K562 (cell line): ENCODE results near the gene PEPD. TPM values are rescaled to one million over a fixed set of nuclear protein-coding genes. Genes with fewer than 3 reads are reported as not detected.

ENCODE experiments used
- ATAC-seq: fragments of 200-7000 bp; cut with Tn5 transposase; 3 replicates; pipeline ENCODE4 v1.9.1; 2020; ENCODE audit warnings: moderate library complexity
- BruUV-seq: library from RNA; stranded (reverse); fragments of 400-500 nt; replicated peaks from 2 replicates; lab custom pipeline; 2021; lab: Mats Ljungman, UMichigan
- CTCF ChIA-PET: fragments of 300-600 bp; formaldehyde crosslinking; extraction: SDS; loops from one replicate; lab custom pipeline; 2021; ENCODE audit warnings: low intra/inter-chr PET ratio; lab: Yijun Ruan, JAX
- POLR2A ChIA-PET: fragments of 300-600, 350-650 bp; sonication (Branson Sonifier 250); formaldehyde crosslinking; extraction: SDS; loops from one replicate; lab custom pipeline; 2021; ENCODE audit warnings: antibody characterized with exemption, inconsistent platforms; lab: Yijun Ruan, JAX
- DNase-seq, 4 experiments: peaks; one replicate each; pipeline versions ENCODE4 v3.0.0 to v3.0.0-alpha.2; 2011 to 2018; ENCODE audit warnings: low spot score in 3 of 4, mixed read lengths in 3 of 4; ENCODE audit errors: extremely low read depth in 1 of 4
- FAIRE-seq: peaks from 2 replicates; lab custom pipeline; 2011; peaks lifted over from hg19 to GRCh38; lab: Jason Lieb, UNC
- H2AFZ ChIP-seq: 2 replicates; pipeline ENCODE4 v1.6.0; 2011; ENCODE audit warnings: low read depth, low read length, control low read depth, inconsistent platforms
- H3K27ac ChIP-seq: fragments of 200-600 bp; 3 replicates; pipeline ENCODE4 v1.8.0; 2011; ENCODE audit warnings: low read depth, mild to moderate bottlenecking, control low read depth, inconsistent platforms, low read length, moderate library complexity, mixed read lengths; ENCODE audit errors: extremely low read depth
- H3K27me3 ChIP-seq, 2 experiments: fragments of 300-600 bp in 1 of 2; 2 replicates in 1 of 2; 3 replicates in 1 of 2; pipeline versions ENCODE4 v1.6.0 to v1.8.0; 2011; ENCODE audit warnings: inconsistent platforms in 2 of 2, low read length in 2 of 2, mild to moderate bottlenecking in 1 of 2, mixed read lengths in 1 of 2, moderate library complexity in 1 of 2; ENCODE audit not compliant: control insufficient read depth in 2 of 2, insufficient read depth in 2 of 2
- H3K36me3 ChIP-seq: fragments of 300-600 bp; 3 replicates; pipeline ENCODE4 v1.8.0; 2011; ENCODE audit warnings: mild to moderate bottlenecking, low read length, inconsistent platforms; ENCODE audit not compliant: control insufficient read depth, insufficient read depth
- H3K4me1 ChIP-seq, 2 experiments: fragments of 200-600 bp in 1 of 2; replicated peaks in 1 of 2; 2 replicates in 1 of 2; 3 replicates in 1 of 2; pipeline versions ENCODE4 v1.5.1 to v1.8.0; 2011; ENCODE audit warnings: inconsistent platforms in 2 of 2, low read length in 2 of 2, mild to moderate bottlenecking in 1 of 2, mixed read lengths in 1 of 2, moderate library complexity in 1 of 2; ENCODE audit not compliant: control insufficient read depth in 2 of 2, insufficient read depth in 2 of 2
- H3K4me2 ChIP-seq: 2 replicates; pipeline ENCODE4 v1.6.1; 2011; ENCODE audit warnings: low read length, control low read depth, inconsistent platforms, mixed read lengths; ENCODE audit not compliant: insufficient read depth
- H3K4me3 ChIP-seq: fragments of 200-600 bp; sonication (generic), shearing (Covaris generic); 2 replicates; pipeline ENCODE4 v1.5.1; 2016; ENCODE audit warnings: control low read depth, inconsistent platforms
- H3K79me2 ChIP-seq: fragments of 200-600 bp; 3 replicates; pipeline ENCODE4 v1.8.0; 2011; ENCODE audit warnings: low read length, inconsistent platforms; ENCODE audit not compliant: control insufficient read depth, insufficient read depth
- H3K9ac ChIP-seq, 2 experiments: 2 replicates each; pipeline versions ENCODE4 v1.6.0 to v1.6.1; 2011; ENCODE audit warnings: low read depth in 2 of 2, low read length in 2 of 2, control low read depth in 1 of 2, inconsistent platforms in 1 of 2, mild to moderate bottlenecking in 1 of 2, mixed read lengths in 1 of 2; ENCODE audit not compliant: insufficient read depth in 1 of 2
- H3K9me1 ChIP-seq: one replicate; pipeline ENCODE4 v1.6.0; 2011; ENCODE audit warnings: inconsistent platforms, mild to moderate bottlenecking, low read length, moderate library complexity; ENCODE audit not compliant: control insufficient read depth, insufficient read depth
- H3K9me3 ChIP-seq: replicated peaks from 2 replicates; pipeline ENCODE4 v1.5.1; 2011; ENCODE audit warnings: low read depth, low read length, inconsistent platforms; ENCODE audit not compliant: control insufficient read depth, insufficient read depth
- H4K20me1 ChIP-seq: replicated peaks from 2 replicates; pipeline ENCODE4 v1.6.1; 2011; ENCODE audit warnings: low read length, inconsistent platforms, mixed read lengths; ENCODE audit not compliant: control insufficient read depth, insufficient read depth
- CREBBP ChIP-seq: IDR thresholded peaks from one replicate; pipeline ENCODE4 v1.6.1; 2012; ENCODE audit warnings: low read depth, mild to moderate bottlenecking, control low read depth, inconsistent platforms, low read length
- EZH2 ChIP-seq: IDR thresholded peaks from 2 replicates; pipeline ENCODE4 v1.6.1; 2012; ENCODE audit warnings: low read depth, mild to moderate bottlenecking, inconsistent platforms, low read length, borderline replicate concordance
- HDAC2 ChIP-seq: fragments of 450-650 bp; IDR thresholded peaks from 2 replicates; pipeline ENCODE4 v1.6.1; 2016; ENCODE audit warnings: mild to moderate bottlenecking
- SMARCB1 ChIP-seq: IDR thresholded peaks from 2 replicates; pipeline ENCODE4 v1.6.1; 2011; ENCODE audit warnings: improper control_type of control experiment, low read depth; ENCODE audit not compliant: insufficient read length
- ZBTB33 ChIP-seq: sonication (generic); formaldehyde crosslinking; IDR thresholded peaks from 2 replicates; pipeline ENCODE4 v1.8.1; 2023; ENCODE audit warnings: mild to moderate bottlenecking, missing genetic modification reagents
- ZSCAN29 ChIP-seq: fragments of 450-650 bp; IDR thresholded peaks from 2 replicates; pipeline ENCODE4 v1.6.1; 2017
- WGBS: fragments of 100-300 bp; shearing (Covaris generic); methylation state at CpG from one replicate; pipeline ENCODE4 v1.1.6; 2016; ENCODE audit warnings: low coverage, mixed read lengths; ENCODE audit not compliant: insufficient coverage; ENCODE audit errors: missing lambda C conversion rate; 5-methylcytosine and 5-hydroxymethylcytosine counted together
- in situ Hi-C: fragments of 300-500 bp; cut with MboI; formaldehyde crosslinking; loops from 4 replicates; pipeline ENCODE4 v1.15.0; 2018; ENCODE audit warnings: inconsistent platforms, mixed read lengths
- intact Hi-C: fragments of 100-400 bp; cut with micrococcal nuclease; formaldehyde crosslinking; loops from 2 replicates; pipeline ENCODE4 v1.14.2; 2022
- polyA plus RNA-seq, 8 experiments: library from polyadenylated mRNA; depleted of rRNA in 4 of 8; stranded (reverse) in 5 of 8; unstranded in 3 of 8; fragments of >200 nt; fragmentation: Nextera tagmentation in 2 of 8; fragmentation: Illumina TruSeq in 1 of 8; extraction: Ambion mirVana in 2 of 8; extraction: Trizol in 1 of 8; gene quantifications; 2 replicates each; pipeline versions ENCODE4 v1.2.1 to v1.2.3, GENCODE V29; 2011 to 2014; ENCODE audit warnings: inconsistent platforms in 1 of 8, missing spikeins in 1 of 8
- total RNA-seq, 7 experiments: library from RNA; depleted of rRNA in 6 of 7; stranded (reverse); fragments of >200 nt in 6 of 7; fragmentation: Illumina TruSeq in 2 of 7; extraction: Trizol in 2 of 7; gene quantifications; 2 replicates each; pipeline versions ENCODE4 v1.2.1 to v1.2.3, GENCODE V29; 2011 to 2021; ENCODE audit warnings: low replicate concordance in 1 of 7

The PEPD gene
- total and polyA plus RNA-seq, 9 of the 15 experiments (the other 6 are each of a cell fraction or from before 2014, with no cell fraction given) = 1.3 to 19.2 (median 16.0) TPM

- Histone ChIP-seq H3K27me3 (peaks cover 3 to 13% of the 10 kb centered on the region in 2 experiments; a peak in 4 of 5 replicates), H3K4me3 (no peak overlapping the region), H3K79me2 (no peaks in the 10 kb centered on the region), H3K27ac (no peak overlapping the region), H4K20me1 (peaks cover 20% of the 10 kb centered on the region; the same call in 1 of the 2 replicates), H3K9ac (no peak overlapping the region), H3K9me3 (no peaks in the 10 kb centered on the region), H2AFZ (no peak overlapping the region), H3K36me3 (no peaks in the 10 kb centered on the region), H3K4me2 (no peak overlapping the region), H3K9me1 (no peaks in the 10 kb centered on the region), H3K4me1 (peaks cover 2 to 19% of the 10 kb centered on the region in 2 experiments; a peak in 2 of 5 replicates)
- intact Hi-C loops (no loop called here), in situ Hi-C loops (no loop called here)
- POLR2A ChIA-PET = interaction anchor here (0.7 to 1.0 kb wide), 2 partner anchors 9 to 153 kb away, joined by 3 read pairs; no protein-coding TSS in a partner anchor
- BruUV-seq = no TSS peak
- WGBS = 1% methylated on average over 6 of the region's 6 CpGs
- CTCF ChIA-PET = no interaction called here
- no peak for DNase-seq
- ATAC-seq = no peak
- FAIRE-seq = no peak
- TF ChIP-seq EZH2 (no peak), SMARCB1 (no peak), ZBTB33 (CRISPR knock-in tag) (no peak), ZSCAN29 (no peak), CREBBP (no peak), HDAC2 (no peak)
Measured at GRCh38 chr19:33519416-33519815, 2.2 kb downstream of the PEPD start.
